Adrenal gland (tissue), 12 donors: Measurements from ENCODE around the gene RAP1A. TPM values are rescaled to one million over a fixed set of nuclear protein-coding genes. Genes with fewer than 3 reads are reported as not detected.

Experiments
- DNase-seq, 7 donors: peaks; one replicate each; pipeline ENCODE4 v3.0.0-alpha.2; 2019 to 2020
- H3K27ac ChIP-seq, 5 donors: fragments of 200-600 bp; sonication (generic) in 4 of 5; 1 replicate in 3 of 5; 2 replicates in 2 of 5; pipeline versions ENCODE4 v1.5.1 to v1.8.0; 2016 to 2020; ENCODE audit warnings: mild to moderate bottlenecking in 1 of 5
- H3K27me3 ChIP-seq: fragments of 200-600 bp; 2 replicates; pipeline ENCODE4 v1.8.0; 2021
- H3K36me3 ChIP-seq, 2 donors: fragments of 200-600 bp; replicated peaks in 1 of 2; 1 replicate in 1 of 2; 2 replicates in 1 of 2; pipeline versions ENCODE4 v1.5.1 to v1.8.0; 2018 to 2022
- H3K4me1 ChIP-seq, 2 donors: fragments of 200-600 bp; replicated peaks in 1 of 2; 1 replicate in 1 of 2; 2 replicates in 1 of 2; pipeline versions ENCODE4 v1.5.1 to v1.8.0; 2018 to 2021
- H3K4me3 ChIP-seq, 4 donors: fragments of 200-600 bp; sonication (generic) in 3 of 4; one replicate each; pipeline ENCODE4 v1.5.1; 2016 to 2018
- H3K9me3 ChIP-seq, 3 donors: fragments of 200-600 bp; sonication (generic) in 1 of 3; replicated peaks in 1 of 3; 1 replicate in 2 of 3; 2 replicates in 1 of 3; pipeline versions ENCODE4 v1.5.1 to v1.8.0; 2016 to 2021
- POLR2A ChIP-seq, 2 donors: fragments of 450-650 bp; IDR thresholded peaks; one replicate each; pipeline ENCODE4 v1.6.1; 2017; ENCODE audit warnings: antibody characterized with exemption in 2 of 2, mild to moderate bottlenecking in 2 of 2, moderate library complexity in 1 of 2
- WGBS, 4 donors: extraction: QIAGEN DNeasy Blood & Tissue Kit in 2 of 4; methylation state at CpG; one replicate each; pipeline versions ENCODE4 v1.1.5 to v1.1.7; 2013 to 2017; 5-methylcytosine and 5-hydroxymethylcytosine counted together
- intact Hi-C, 2 donors: fragments of 100-400 bp; cut with DNase I; formaldehyde crosslinking; loops; one replicate each; pipeline versions ENCODE4 v1.14.1 to v1.15.0; 2022 to 2023
- polyA plus RNA-seq, 3 donors: library from polyadenylated mRNA; stranded (reverse); fragments of 200-250 nt in 2 of 3; fragments of 350-450 nt in 1 of 3; fragmentation: Illumina TruSeq in 1 of 3; extraction: RNeasy Lipid Tissue Mini Kit (QIAGEN cat#74804) in 1 of 3; gene quantifications; one replicate each; pipeline ENCODE4 v1.2.3, GENCODE V29; 2013 to 2014
- total RNA-seq, 9 donors: library from RNA; depleted of rRNA in 4 of 9; stranded (reverse); fragments of >200 nt in 4 of 9; fragments of 120-200 nt in 1 of 9; fragmentation: NEBNext Ultra II Directional in 1 of 9; extraction: Animal tissue kit (Norgen Biotek cat#: 25700) in 1 of 9; gene quantifications; one replicate each; pipeline versions ENCODE4 v1.1.0 to v1.2.4, GENCODE V29; 2013 to 2023
- TF ChIP-seq, protein P1 (sequence below), 6 experiments: fragments of 450-650 bp in 4 of 6; fragments of 200-600 bp in 2 of 6; sonication (generic) in 1 of 6; IDR thresholded peaks; 1 replicate in 5 of 6; 2 replicates in 1 of 6; pipeline versions ENCODE4 v1.5.1 to v1.8.0; 2016 to 2021; ENCODE audit warnings: antibody characterized with exemption in 6 of 6, mild to moderate bottlenecking in 2 of 6, moderate library complexity in 1 of 6
- donor health status: healthy with polysubstance abuse.
- donor health status: Bipolar disorder and iron deficiency.
- donor health status: DM: yes; HTN: yes; CAD: no.
- donor health status: DM: no; HTN: no; CAD: no.
- donor health status: DM: no; HTN: no; CAD: no.
- donor health status: DM: yes; HTN: yes; CAD: no.

RAP1A gene
- total and polyA plus RNA-seq, 12 donors, result 23.1 to 157 (median 60.2) TPM

- Histone ChIP-seq H3K4me3 (no peak overlapping the region), H3K9me3 (no peaks in the 10 kb centered on the region), H3K4me1 (no peaks in the 10 kb centered on the region), H3K36me3 (no peaks in the 10 kb centered on the region), H3K27me3 (no peaks in the 10 kb centered on the region), H3K27ac (no peak overlapping the region)
- 80 to 88% (median 84%) methylated on average over 4 of the region's 4 CpGs for WGBS, 4 donors
- intact Hi-C loops, result no loop called here
- no peak for TF ChIP-seq POLR2A (IDR thresholded peaks at IDR 0.05)
- TF ChIP-seq, protein P1, sequence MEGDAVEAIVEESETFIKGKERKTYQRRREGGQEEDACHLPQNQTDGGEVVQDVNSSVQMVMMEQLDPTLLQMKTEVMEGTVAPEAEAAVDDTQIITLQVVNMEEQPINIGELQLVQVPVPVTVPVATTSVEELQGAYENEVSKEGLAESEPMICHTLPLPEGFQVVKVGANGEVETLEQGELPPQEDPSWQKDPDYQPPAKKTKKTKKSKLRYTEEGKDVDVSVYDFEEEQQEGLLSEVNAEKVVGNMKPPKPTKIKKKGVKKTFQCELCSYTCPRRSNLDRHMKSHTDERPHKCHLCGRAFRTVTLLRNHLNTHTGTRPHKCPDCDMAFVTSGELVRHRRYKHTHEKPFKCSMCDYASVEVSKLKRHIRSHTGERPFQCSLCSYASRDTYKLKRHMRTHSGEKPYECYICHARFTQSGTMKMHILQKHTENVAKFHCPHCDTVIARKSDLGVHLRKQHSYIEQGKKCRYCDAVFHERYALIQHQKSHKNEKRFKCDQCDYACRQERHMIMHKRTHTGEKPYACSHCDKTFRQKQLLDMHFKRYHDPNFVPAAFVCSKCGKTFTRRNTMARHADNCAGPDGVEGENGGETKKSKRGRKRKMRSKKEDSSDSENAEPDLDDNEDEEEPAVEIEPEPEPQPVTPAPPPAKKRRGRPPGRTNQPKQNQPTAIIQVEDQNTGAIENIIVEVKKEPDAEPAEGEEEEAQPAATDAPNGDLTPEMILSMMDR (IDR thresholded peaks at IDR 0.05), result no peak
- DNase-seq, result peak in 1 of 7 donors; percentile 12
Measured at GRCh38 chr1:111730706-111731105, 111.1 kb downstream of the RAP1A start.

- intact Hi-C loops, result no loop called here
- Histone ChIP-seq H3K27me3 (no peaks in the 10 kb centered on the region), H3K4me3 (no peak overlapping the region), H3K36me3 (no peaks in the 10 kb centered on the region), H3K4me1 (peaks cover 0 to 8% of the 10 kb centered on the region in 2 donors), H3K9me3 (no peaks in the 10 kb centered on the region), H3K27ac (no peak overlapping the region)
- no peak for TF ChIP-seq POLR2A (IDR thresholded peaks at IDR 0.05)
- TF ChIP-seq, protein P1 (IDR thresholded peaks at IDR 0.05), result no peak
- DNase-seq, result peak in 2 of 7 donors; percentile 8 to 33
- WGBS, 4 donors, result 78 to 85% (median 80%) methylated on average over 6 of the region's 6 CpGs
Measured at GRCh38 chr1:111731956-111732355, 112.4 kb downstream of the RAP1A start.

DNA sequence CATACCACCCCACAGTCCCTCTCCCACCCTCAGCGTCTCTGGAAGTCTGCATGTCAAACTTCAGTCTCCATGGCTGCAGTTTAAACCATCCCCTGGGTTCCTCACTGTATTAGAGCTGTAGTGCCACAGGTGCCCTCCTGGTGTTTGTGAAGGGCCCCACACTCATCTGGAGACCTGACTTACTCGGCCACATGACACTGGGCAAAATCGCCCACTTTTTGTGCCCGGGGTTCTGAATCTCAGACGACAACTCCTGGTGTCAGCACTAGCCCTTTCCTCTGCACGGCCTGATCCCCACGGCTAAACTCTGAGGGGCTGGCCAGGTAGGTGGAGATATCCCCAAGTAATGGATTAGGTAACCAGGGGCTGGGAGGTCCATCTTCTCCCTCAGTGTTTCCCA lies 113.1 kb downstream of the RAP1A start:
- Histone ChIP-seq H3K9me3 (no peaks in the 10 kb centered on the region), H3K4me3 (no peak overlapping the region), H3K27ac (peak overlapping the region in 2 of 5 donors; percentile 64 to 88), H3K36me3 (no peaks in the 10 kb centered on the region), H3K27me3 (no peaks in the 10 kb centered on the region), H3K4me1 (peaks cover 0 to 15% of the 10 kb centered on the region in 2 donors)
- peak in 2 of 7 donors; percentile 10 to 41 for DNase-seq
- intact Hi-C loops, result no loop called here
- WGBS, 4 donors, result 90 to 95% (median 91%) methylated on average over 7 of the region's 7 CpGs
- no peak for TF ChIP-seq POLR2A (IDR thresholded peaks at IDR 0.05)
- TF ChIP-seq, protein P1 (IDR thresholded peaks at IDR 0.05), result no peak

GRCh38 chr1:111733183-111733991 lies 113.8 kb downstream of the RAP1A start:
- peak in 6 of 7 donors; percentile 33 to 78 (median 48) for DNase-seq
- H3K9me3 ChIP-seq, result no peaks in the 10 kb centered on the region
- TF ChIP-seq, protein P1 (IDR thresholded peaks at IDR 0.05), result no peak
- no peak for TF ChIP-seq POLR2A (IDR thresholded peaks at IDR 0.05)
- H3K4me1 ChIP-seq, result peaks cover 3 to 22% of the 10 kb centered on the region in 2 donors
- peak overlapping the region in 4 of 5 donors; percentile 7 to 88 (median 39) for H3K27ac ChIP-seq
- no peaks in the 10 kb centered on the region for H3K36me3 ChIP-seq
- 56 to 76% (median 66%) methylated on average over 9 of the region's 9 CpGs for WGBS, 4 donors
- no peaks in the 10 kb centered on the region for H3K27me3 ChIP-seq
- no peak overlapping the region for H3K4me3 ChIP-seq
- intact Hi-C loops, result no loop called here
